ENCODE results near the gene SOSTDC1. TPM values are rescaled to one million over a fixed set of nuclear protein-coding genes. Genes with fewer than 3 reads are reported as not detected.
"Not testable (repeated sequence)": the region's sequence is repeated elsewhere in the genome, so short reads cannot be mapped to it uniquely, and the experiment has no call there.

SOSTDC1 gene
- total RNA-seq, 2 donors from 2014 or later, result not detected

DNA sequence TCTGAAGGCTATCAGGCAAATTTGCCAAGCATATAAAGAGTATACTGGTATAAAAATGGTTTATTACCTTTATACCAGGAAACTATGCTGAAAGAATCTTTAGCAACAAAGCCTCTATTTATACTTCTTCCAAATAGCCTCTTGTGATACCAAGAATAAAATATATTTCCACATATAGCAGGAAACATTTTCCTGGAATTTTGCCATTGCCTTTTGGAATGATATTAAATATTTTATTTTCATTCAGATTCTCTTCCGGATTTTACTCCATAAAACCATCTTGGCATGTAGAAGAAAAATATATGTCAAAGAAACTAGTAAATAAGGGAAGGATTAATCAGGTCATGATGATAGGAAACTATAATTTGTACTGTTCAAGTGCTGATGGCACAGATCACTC, 17.7 kb downstream of the SOSTDC1 start:
- H3K4me3 Mint-ChIP-seq, result no peak overlapping the region
- no peaks in the 10 kb centered on the region for H3K4me1 Mint-ChIP-seq (ENCODE audit: low read depth in 2 of 2)
- DNase-seq (ENCODE audit: low spot score), result no peak
- no peak overlapping the region for H3K27ac Mint-ChIP-seq
- H3K36me3 Mint-ChIP-seq, result no peaks in the 10 kb centered on the region
- no peaks in the 10 kb centered on the region for H3K9me3 Mint-ChIP-seq
- H3K27me3 Mint-ChIP-seq, result no peaks in the 10 kb centered on the region
- no peak for ATAC-seq

DNA sequence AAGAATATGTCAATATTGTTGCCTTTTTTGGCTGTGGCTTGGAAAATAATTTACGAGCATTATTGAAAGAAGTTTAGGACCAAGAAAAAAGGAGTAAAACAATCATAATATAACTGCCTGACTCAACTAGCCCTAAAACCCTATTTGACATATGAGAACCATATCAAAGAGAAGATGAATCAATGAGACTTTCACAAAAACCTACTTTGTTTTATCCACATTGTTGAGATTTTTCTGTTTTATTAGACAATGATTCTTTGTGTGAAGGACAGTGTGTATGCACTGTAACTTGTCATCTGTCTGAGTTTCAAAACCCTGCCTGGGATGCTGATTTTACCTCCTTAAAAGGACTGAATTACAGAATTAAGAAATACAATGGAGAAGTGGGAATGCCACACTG, 19.0 kb downstream of the SOSTDC1 start:
- H3K27ac Mint-ChIP-seq, result no peak overlapping the region
- no peak for ATAC-seq
- no peak for DNase-seq (ENCODE audit: low spot score)
- no peaks in the 10 kb centered on the region for H3K4me1 Mint-ChIP-seq (ENCODE audit: low read depth in 2 of 2)
- no peaks in the 10 kb centered on the region for H3K9me3 Mint-ChIP-seq
- no peak overlapping the region for H3K4me3 Mint-ChIP-seq
- no peaks in the 10 kb centered on the region for H3K36me3 Mint-ChIP-seq
- H3K27me3 Mint-ChIP-seq, result no peaks in the 10 kb centered on the region

DNA sequence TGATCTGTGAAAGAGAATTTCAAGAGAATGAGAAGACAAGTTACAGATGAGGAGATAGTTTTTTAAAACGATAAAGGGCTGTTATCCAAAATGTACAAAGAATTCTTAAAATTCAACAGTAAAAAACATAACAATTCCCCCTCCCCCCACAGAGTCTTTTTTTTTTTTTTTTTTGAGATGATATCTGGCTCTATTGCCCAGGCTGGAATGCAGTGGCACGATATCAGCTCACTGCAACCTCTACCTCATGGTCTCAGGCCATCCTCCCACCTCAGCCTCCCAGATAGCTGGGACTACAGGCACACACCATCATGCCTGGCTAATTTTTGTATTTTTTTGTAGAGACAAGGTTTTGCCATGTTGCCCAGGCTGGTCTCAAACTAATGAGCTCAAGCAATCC, 21.7 kb downstream of the SOSTDC1 start:
- not testable (repeated sequence) for H3K4me1 Mint-ChIP-seq (ENCODE audit: low read depth in 2 of 2); H3K9me3 Mint-ChIP-seq; ATAC-seq; DNase-seq (ENCODE audit: low spot score); H3K27me3 Mint-ChIP-seq; H3K4me3 Mint-ChIP-seq; H3K36me3 Mint-ChIP-seq; H3K27ac Mint-ChIP-seq

DNA sequence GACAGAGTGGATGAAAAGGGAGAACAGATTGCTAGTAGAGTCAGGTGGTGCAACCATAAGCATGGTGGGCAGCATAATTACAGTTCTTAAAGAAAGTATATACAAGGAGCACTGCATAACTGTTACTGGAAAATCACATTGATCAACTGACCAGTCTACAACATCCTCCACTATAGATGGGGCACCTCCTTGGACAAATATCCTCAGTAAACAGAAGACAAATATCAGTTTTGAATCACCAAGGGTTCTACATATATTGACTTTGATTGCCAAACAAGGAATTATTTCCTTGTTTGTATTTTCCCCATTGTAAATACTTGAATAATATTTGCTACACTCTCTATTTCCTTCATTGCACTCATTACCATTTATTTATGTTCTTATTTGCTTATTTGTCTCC, 26.6 kb downstream of the SOSTDC1 start:
- Mint-ChIP-seq H3K4me1 (ENCODE audit: low read depth in 2 of 2) (no peaks in the 10 kb centered on the region), H3K27ac (no peak overlapping the region), H3K27me3 (peaks cover 0 to 2% of the 10 kb centered on the region in 2 donors), H3K4me3 (no peak overlapping the region), H3K36me3 (no peaks in the 10 kb centered on the region), H3K9me3 (no peaks in the 10 kb centered on the region)
- no peak for ATAC-seq
- no peak for DNase-seq (ENCODE audit: low spot score)

DNA sequence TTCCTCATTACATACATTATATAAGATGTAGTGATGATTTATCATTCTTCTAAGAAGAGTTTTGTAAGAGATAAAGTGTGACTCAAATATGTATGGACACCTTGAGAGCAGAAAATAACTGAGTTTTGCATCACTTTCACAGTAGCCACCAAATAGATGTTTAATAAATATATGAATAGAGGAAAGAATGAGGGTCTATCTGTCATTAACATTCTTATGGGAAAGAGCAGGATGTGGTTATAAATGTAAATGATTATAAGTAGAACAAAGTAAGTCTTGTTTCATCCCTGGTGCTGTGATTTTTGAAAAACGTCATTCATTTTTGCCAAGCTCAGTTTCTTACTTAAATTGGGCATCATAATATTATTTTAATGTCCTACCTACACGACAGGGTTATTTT, 29.2 kb downstream of the SOSTDC1 start:
- H3K27me3 Mint-ChIP-seq, result peaks cover 0 to 2% of the 10 kb centered on the region in 2 donors
- ATAC-seq (no peak), DNase-seq (ENCODE audit: low spot score) (no peak)
- H3K4me1 Mint-ChIP-seq (ENCODE audit: low read depth in 2 of 2), result peaks cover 0 to 3% of the 10 kb centered on the region in 2 donors
- H3K27ac Mint-ChIP-seq, result no peak overlapping the region
- H3K9me3 Mint-ChIP-seq, result no peaks in the 10 kb centered on the region
- H3K4me3 Mint-ChIP-seq, result no peak overlapping the region
- H3K36me3 Mint-ChIP-seq, result no peaks in the 10 kb centered on the region

DNA sequence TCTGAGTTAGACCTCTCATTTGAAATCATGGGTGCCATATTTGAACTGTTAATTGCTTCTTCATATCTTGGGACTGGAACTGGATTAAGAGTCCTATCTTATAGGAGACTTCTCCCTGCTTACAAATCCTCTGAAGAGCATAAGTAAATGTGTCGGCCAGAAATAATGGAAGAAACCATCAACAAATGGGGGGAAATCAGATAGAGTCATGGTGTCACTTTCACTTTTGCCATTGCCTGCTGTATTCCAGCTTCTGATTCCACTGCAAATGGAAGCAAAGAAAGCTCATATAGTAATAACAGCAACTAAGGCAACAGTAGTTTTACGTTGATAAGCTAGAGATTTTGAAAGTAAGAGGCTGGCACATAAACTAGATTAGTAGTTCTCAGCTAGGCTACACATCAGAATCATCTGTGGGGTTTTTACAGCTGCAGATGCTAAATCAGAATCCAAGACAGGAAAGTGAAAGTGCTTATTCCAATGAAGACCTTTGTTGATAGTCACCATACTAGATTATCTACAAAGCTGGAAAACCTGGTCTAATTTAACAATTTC, 31.9 kb downstream of the SOSTDC1 start:
- Mint-ChIP-seq H3K9me3 (no peaks in the 10 kb centered on the region), H3K4me3 (no peak overlapping the region), H3K36me3 (no peaks in the 10 kb centered on the region), H3K4me1 (ENCODE audit: low read depth in 2 of 2) (peaks cover 4 to 7% of the 10 kb centered on the region in 2 donors), H3K27me3 (peaks cover 0 to 6% of the 10 kb centered on the region in 2 donors), H3K27ac (no peak overlapping the region)
- DNase-seq (ENCODE audit: low spot score) (no peak), ATAC-seq (no peak)

DNA sequence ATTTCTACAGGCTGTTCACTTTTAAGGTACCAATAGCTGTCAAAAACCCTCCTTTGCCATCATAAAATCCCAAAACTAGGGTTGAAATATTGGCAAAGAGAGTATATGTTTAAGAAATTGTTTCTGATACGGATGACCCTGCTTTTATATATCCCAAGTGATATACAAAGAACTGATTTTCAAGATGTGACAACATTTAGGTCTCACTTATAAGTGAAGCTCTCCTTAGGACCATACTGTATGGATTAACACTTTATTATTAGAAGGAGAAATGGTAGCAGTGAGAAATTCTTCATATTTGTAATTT, 33.2 kb downstream of the SOSTDC1 start:
- ATAC-seq, result no peak
- Mint-ChIP-seq H3K4me3 (no peak overlapping the region), H3K27ac (no peak overlapping the region), H3K4me1 (ENCODE audit: low read depth in 2 of 2) (peaks cover 4 to 10% of the 10 kb centered on the region in 2 donors), H3K36me3 (no peaks in the 10 kb centered on the region), H3K27me3 (peaks cover 0 to 4% of the 10 kb centered on the region in 2 donors), H3K9me3 (no peaks in the 10 kb centered on the region)
- DNase-seq (ENCODE audit: low spot score), result no peak

DNA sequence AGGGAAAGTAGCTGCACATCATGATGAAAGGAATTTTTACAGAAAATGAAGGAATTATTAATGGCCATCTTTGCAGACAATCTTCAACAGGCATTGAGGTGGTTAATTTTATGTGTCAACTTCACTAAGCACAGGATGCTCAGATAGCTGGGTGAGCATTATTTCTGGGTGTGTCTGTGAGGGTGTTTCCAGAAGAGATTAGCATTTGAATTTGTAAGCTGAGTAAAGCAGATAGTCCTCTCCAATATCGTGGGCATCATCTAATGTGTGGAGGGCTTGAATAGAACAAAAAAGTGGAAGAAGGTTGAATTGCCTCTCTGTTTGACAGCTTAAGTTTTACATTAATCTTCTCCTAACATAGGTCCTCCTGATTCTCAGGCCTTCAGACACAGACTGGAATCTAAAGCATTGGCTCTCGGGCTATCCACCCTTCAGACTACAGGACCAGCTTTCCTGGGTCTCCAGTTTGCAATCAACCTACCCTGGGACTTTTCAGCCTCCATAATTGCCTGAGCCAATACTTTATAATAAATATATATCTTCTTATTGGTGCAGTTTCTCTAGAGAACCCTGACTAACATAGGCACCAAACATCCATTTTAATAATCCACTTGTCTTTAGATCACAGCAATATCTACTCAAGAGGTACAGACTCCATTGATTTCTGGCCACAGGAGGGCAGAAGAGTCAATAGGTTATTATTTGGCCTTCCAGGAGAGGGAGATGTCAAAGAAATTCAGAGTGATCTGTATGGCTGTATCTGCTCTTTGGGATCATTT, 33.7 kb downstream of the SOSTDC1 start:
- Mint-ChIP-seq H3K9me3 (no peaks in the 10 kb centered on the region), H3K27me3 (peaks cover 0 to 4% of the 10 kb centered on the region in 2 donors), H3K4me3 (no peak overlapping the region), H3K36me3 (no peaks in the 10 kb centered on the region), H3K27ac (no peak overlapping the region), H3K4me1 (ENCODE audit: low read depth in 2 of 2) (peaks cover 4 to 10% of the 10 kb centered on the region in 2 donors)
- DNase-seq (ENCODE audit: low spot score) (no peak), ATAC-seq (no peak)

DNA sequence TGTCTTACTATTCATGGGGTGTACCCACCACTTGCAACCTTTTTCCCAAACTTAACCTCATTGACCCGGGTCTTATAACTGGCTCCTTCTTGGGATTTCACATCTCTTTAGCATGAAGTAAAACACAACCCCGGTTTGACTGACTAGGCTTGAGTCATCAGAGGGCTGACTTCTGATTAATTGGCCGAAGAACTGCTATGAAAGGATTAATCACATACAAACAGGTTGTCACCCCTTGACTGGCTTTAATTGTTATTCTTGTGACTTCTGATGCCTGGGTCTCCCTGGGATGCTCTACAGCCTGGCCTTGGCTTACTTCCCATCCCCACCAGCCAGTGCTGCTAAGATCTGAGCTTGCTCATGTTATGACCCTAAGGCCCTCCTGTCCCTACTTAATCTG, 35.4 kb downstream of the SOSTDC1 start:
- no peak overlapping the region for H3K27ac Mint-ChIP-seq
- no peak for DNase-seq (ENCODE audit: low spot score)
- H3K27me3 Mint-ChIP-seq, result peaks cover 0 to 4% of the 10 kb centered on the region in 2 donors
- no peaks in the 10 kb centered on the region for H3K36me3 Mint-ChIP-seq
- no peaks in the 10 kb centered on the region for H3K9me3 Mint-ChIP-seq
- no peak for ATAC-seq
- H3K4me1 Mint-ChIP-seq (ENCODE audit: low read depth in 2 of 2), result peaks cover 4 to 10% of the 10 kb centered on the region in 2 donors
- no peak overlapping the region for H3K4me3 Mint-ChIP-seq

DNA sequence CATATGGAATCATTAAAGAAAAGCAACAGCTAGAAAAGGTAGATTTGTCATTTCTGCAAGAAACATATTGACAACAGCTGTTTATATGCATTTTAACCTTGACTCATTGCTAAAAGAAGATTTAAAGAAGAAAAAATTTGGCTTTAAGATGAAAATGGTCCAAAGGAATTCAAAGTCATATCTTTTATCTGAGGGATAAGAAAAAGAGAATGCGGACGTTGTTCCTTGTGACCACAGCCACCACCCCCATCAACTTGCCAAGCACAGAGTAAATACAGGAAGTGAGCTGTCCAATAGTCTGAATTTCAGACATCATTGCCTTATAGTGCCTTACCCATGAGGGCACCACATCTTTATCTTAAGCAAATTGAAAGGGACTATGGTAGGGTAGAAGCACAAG, 36.9 kb downstream of the SOSTDC1 start:
- H3K4me1 Mint-ChIP-seq (ENCODE audit: low read depth in 2 of 2), result peaks cover 4 to 10% of the 10 kb centered on the region in 2 donors
- DNase-seq (ENCODE audit: low spot score) (no peak), ATAC-seq (no peak)
- H3K27ac Mint-ChIP-seq, result no peak overlapping the region
- no peaks in the 10 kb centered on the region for H3K9me3 Mint-ChIP-seq
- H3K27me3 Mint-ChIP-seq, result peaks cover 0 to 4% of the 10 kb centered on the region in 2 donors
- no peaks in the 10 kb centered on the region for H3K36me3 Mint-ChIP-seq
- H3K4me3 Mint-ChIP-seq, result no peak overlapping the region

DNA sequence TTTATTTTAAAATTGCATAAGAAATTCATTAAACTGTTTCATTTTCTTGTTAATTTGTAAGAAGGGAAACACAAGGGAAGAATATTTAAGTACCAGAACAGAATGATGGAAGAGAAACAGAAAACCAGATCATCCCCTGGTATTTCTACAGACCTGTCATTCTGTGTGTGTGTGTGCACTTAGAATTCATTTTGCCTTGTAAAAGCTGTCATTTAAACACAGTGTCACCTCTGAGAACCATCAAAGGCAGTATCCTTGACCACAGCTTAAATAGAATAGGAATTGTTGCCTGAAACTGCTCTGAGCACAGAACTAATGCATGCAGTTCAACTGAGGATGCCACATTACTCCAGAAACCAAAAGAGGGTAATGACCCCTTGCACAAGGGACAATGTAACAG, 37.4 kb downstream of the SOSTDC1 start:
- H3K36me3 Mint-ChIP-seq, result no peaks in the 10 kb centered on the region
- H3K27me3 Mint-ChIP-seq, result peaks cover 0 to 4% of the 10 kb centered on the region in 2 donors
- H3K27ac Mint-ChIP-seq, result no peak overlapping the region
- H3K9me3 Mint-ChIP-seq, result no peaks in the 10 kb centered on the region
- ATAC-seq (no peak), DNase-seq (ENCODE audit: low spot score) (no peak)
- H3K4me3 Mint-ChIP-seq, result no peak overlapping the region
- H3K4me1 Mint-ChIP-seq (ENCODE audit: low read depth in 2 of 2), result peaks cover 4 to 7% of the 10 kb centered on the region in 2 donors

DNA sequence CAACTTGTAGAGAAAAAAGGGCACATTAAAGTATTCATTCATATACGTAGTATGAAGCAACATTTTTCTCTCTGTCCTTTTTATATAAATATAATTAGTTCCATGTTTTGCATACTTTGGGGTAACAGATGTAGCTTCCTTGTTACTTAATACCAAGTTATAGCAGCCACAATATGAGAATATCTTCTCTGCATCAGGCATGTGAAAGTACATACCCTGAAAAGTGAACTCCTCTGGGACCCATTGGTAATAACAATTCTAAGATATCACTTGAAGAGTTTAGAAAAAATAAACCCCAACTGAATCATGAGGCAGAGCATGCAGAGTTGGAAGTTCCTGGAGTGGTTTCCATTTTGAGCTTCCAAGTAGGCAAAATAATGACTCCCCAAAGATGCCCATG, 41.8 kb downstream of the SOSTDC1 start:
- Mint-ChIP-seq H3K4me1 (ENCODE audit: low read depth in 2 of 2) (peaks cover 16 to 21% of the 10 kb centered on the region in 2 donors), H3K36me3 (no peaks in the 10 kb centered on the region), H3K27me3 (peaks cover 0 to under 1% of the 10 kb centered on the region in 2 donors), H3K4me3 (no peak overlapping the region), H3K27ac (no peak overlapping the region), H3K9me3 (no peaks in the 10 kb centered on the region)
- DNase-seq (ENCODE audit: low spot score), result no peak
- no peak for ATAC-seq

DNA sequence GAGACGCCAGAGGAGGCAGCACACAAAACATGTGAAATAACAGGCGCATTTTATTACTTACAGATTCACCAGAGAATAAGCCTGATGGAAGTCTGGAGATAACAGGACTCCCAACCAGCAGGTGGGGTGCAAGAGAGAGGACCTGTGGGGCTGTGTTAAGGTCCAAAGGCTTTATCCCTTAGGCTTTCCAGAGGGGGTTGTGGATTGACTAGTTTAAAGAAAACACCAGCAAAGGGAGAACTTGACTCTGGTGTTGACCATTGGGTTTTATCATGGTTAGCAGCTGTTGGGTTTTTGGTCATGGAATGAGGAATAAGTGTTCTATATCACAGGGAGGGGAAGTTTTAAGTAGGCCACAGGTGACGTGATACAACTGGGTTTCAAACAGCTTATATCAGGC, 42.6 kb downstream of the SOSTDC1 start:
- peaks cover 12 to 26% of the 10 kb centered on the region in 2 donors for H3K4me1 Mint-ChIP-seq (ENCODE audit: low read depth in 2 of 2)
- DNase-seq (ENCODE audit: low spot score) (no peak), ATAC-seq (no peak)
- no peaks in the 10 kb centered on the region for H3K9me3 Mint-ChIP-seq
- peak overlapping the region; percentile 47 for H3K4me3 Mint-ChIP-seq
- no peaks in the 10 kb centered on the region for H3K27me3 Mint-ChIP-seq
- H3K27ac Mint-ChIP-seq, result peak overlapping the region in 1 of 2 donors; percentile 90
- no peaks in the 10 kb centered on the region for H3K36me3 Mint-ChIP-seq

DNA sequence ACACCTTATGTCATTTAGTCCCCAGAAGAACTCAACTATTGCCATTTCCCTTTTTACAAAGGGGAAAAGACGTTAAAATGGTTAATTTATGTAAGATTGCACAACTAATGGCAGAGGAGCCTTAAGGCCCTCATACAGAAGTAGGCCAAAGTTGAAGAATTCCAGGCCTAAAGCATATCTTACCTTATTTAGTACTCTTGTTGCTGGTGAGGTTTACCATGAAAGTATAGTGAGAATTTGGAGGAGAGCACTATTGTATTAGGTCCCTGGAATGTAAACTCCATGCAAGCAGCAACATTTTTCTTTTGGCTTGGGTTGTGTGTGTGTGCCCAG, 43.5 kb downstream of the SOSTDC1 start:
- Mint-ChIP-seq H3K9me3 (no peaks in the 10 kb centered on the region), H3K27ac (peak overlapping the region; percentile 47 to 90), H3K4me1 (ENCODE audit: low read depth in 2 of 2) (peaks cover 12 to 26% of the 10 kb centered on the region in 2 donors), H3K36me3 (no peaks in the 10 kb centered on the region), H3K4me3 (peak overlapping the region; percentile 97), H3K27me3 (no peaks in the 10 kb centered on the region)
- DNase-seq (ENCODE audit: low spot score), result no peak
- no peak for ATAC-seq

All from natural killer cell treated with Interleukin-12 subunit alpha and Interleukin-12 subunit beta and Interleukin-15 and Interleukin-18, amount 100 ng/mL, for 72 hours (primary cell).